ENCODE measurements around the gene ZNF521. TPM values are rescaled to one million over a fixed set of nuclear protein-coding genes. Genes with fewer than 3 reads are reported as not detected.

Gene ZNF521
- total and polyA plus RNA-seq, 2 experiments from 2014 or later, result 3.1 to 9.2 TPM

- no peak overlapping the region for H3K4me3 ChIP-seq
- no peaks in the 10 kb centered on the region for H3F3A ChIP-seq (replicated peaks; ENCODE audit: low read depth)
- H3K27ac ChIP-seq (ENCODE audit: low read depth), result no peak overlapping the region
- H3K36me3 ChIP-seq (ENCODE audit: insufficient read depth), result no peaks in the 10 kb centered on the region
- TF ChIP-seq ZNF462 (CRISPR knock-in tag; IDR thresholded peaks at IDR 0.05), result no peak
- TF ChIP-seq, protein P1, sequence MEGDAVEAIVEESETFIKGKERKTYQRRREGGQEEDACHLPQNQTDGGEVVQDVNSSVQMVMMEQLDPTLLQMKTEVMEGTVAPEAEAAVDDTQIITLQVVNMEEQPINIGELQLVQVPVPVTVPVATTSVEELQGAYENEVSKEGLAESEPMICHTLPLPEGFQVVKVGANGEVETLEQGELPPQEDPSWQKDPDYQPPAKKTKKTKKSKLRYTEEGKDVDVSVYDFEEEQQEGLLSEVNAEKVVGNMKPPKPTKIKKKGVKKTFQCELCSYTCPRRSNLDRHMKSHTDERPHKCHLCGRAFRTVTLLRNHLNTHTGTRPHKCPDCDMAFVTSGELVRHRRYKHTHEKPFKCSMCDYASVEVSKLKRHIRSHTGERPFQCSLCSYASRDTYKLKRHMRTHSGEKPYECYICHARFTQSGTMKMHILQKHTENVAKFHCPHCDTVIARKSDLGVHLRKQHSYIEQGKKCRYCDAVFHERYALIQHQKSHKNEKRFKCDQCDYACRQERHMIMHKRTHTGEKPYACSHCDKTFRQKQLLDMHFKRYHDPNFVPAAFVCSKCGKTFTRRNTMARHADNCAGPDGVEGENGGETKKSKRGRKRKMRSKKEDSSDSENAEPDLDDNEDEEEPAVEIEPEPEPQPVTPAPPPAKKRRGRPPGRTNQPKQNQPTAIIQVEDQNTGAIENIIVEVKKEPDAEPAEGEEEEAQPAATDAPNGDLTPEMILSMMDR (conservative IDR thresholded peaks at IDR 0.05; ENCODE audit: low read depth in 2 of 2), result no peak
- Mint-ChIP-seq H3K27ac (no peak overlapping the region), H3K36me3 (ENCODE audit: low read depth) (no peaks in the 10 kb centered on the region), H3K27me3 (ENCODE audit: insufficient read depth, low read depth, poor library complexity) (no peaks in the 10 kb centered on the region), H3K4me1 (peaks cover 3% of the 10 kb centered on the region; the same call in 1 of the 3 replicates), H3K4me3 (no peak overlapping the region), H3K9me3 (no peaks in the 10 kb centered on the region)
- no peak overlapping the region for H2AFZ ChIP-seq
- peaks cover 19% of the 10 kb centered on the region for H3K27me3 ChIP-seq (ENCODE audit: insufficient read depth)
- DNase-seq (ENCODE audit: low spot score), result no peak
- no peak overlapping the region for H3K4me2 ChIP-seq
- no peaks in the 10 kb centered on the region for H3K4me1 ChIP-seq (ENCODE audit: insufficient read depth)
- H4K20me1 ChIP-seq (replicated peaks; ENCODE audit: insufficient read depth), result no peaks in the 10 kb centered on the region
- ATAC-seq, result no peak
- H3K9me2 ChIP-seq (ENCODE audit: insufficient read depth), result peaks cover 4% of the 10 kb centered on the region; the same call in 1 of the 2 replicates
- no peaks in the 10 kb centered on the region for H3K79me2 ChIP-seq (replicated peaks; ENCODE audit: insufficient read depth)
These were observed 294.4 kb downstream of the ZNF521 start for GRCh38 chr18:25057491-25058050.

DNA sequence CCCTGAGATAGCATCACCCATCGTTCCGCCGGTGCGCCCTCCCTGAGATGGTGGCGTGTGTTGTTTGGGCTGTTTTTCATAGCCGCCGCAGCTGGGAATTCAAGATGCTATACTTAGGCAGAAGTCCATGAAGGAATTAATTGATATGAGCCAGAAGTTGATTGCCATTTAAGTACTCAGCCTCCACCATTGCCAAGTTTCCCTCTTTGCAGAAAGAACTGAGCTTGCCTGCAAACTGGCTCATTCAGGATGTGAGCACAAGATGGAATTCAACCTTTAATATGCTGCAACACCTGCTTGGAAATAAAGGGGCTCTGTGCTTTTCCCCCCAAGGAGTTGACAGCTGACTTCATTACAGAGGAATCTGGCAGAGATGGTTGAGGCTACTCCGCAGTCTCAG lies 295.5 kb downstream of the ZNF521 start:
- peaks cover 4% of the 10 kb centered on the region; the same call in 1 of the 2 replicates for H3K9me2 ChIP-seq (ENCODE audit: insufficient read depth)
- no peaks in the 10 kb centered on the region; the same call in 1 of the 2 replicates for H4K20me1 ChIP-seq (replicated peaks; ENCODE audit: insufficient read depth)
- no peak overlapping the region for H3K4me3 ChIP-seq
- DNase-seq (ENCODE audit: low spot score), result no peak
- no peak for ATAC-seq
- TF ChIP-seq NANOG (IDR thresholded peaks at IDR 0.05; ENCODE audit: borderline replicate concordance), result no peak
- TF ChIP-seq, protein P1 (conservative IDR thresholded peaks at IDR 0.05; ENCODE audit: low read depth in 2 of 2), result no peak
- no peak for TF ChIP-seq EZH2 (IDR thresholded peaks at IDR 0.05; ENCODE audit: low read depth, unreplicated experiment)
- TF ChIP-seq JUNB (IDR thresholded peaks at IDR 0.05; ENCODE audit: unreplicated experiment), result no peak
- TF ChIP-seq CREB1 (CRISPR knock-in tag; IDR thresholded peaks at IDR 0.05; ENCODE audit: low read depth), result no peak
- TF ChIP-seq ZNF331 (CRISPR knock-in tag; IDR thresholded peaks at IDR 0.05; ENCODE audit: low read depth), result no peak
- no peak for TF ChIP-seq EZH2phosphoT487 (IDR thresholded peaks at IDR 0.05; ENCODE audit: unreplicated experiment)
- no peak overlapping the region for H3K4me2 ChIP-seq
- Mint-ChIP-seq H3K9me3 (no peaks in the 10 kb centered on the region), H3K27me3 (ENCODE audit: insufficient read depth, low read depth, poor library complexity) (no peaks in the 10 kb centered on the region), H3K4me3 (no peak overlapping the region), H3K27ac (no peak overlapping the region), H3K36me3 (ENCODE audit: low read depth) (no peaks in the 10 kb centered on the region), H3K4me1 (peaks cover 3% of the 10 kb centered on the region; the same call in 1 of the 3 replicates)
- H3K79me2 ChIP-seq (replicated peaks; ENCODE audit: insufficient read depth), result no peaks in the 10 kb centered on the region
- no peak overlapping the region for H3K27ac ChIP-seq (ENCODE audit: low read depth)
- no peaks in the 10 kb centered on the region for H3K4me1 ChIP-seq (ENCODE audit: insufficient read depth)
- H3K36me3 ChIP-seq (ENCODE audit: insufficient read depth), result no peaks in the 10 kb centered on the region
- H2AFZ ChIP-seq, result no peak overlapping the region
- H3F3A ChIP-seq (replicated peaks; ENCODE audit: low read depth), result no peaks in the 10 kb centered on the region
- peaks cover 31% of the 10 kb centered on the region for H3K27me3 ChIP-seq (ENCODE audit: insufficient read depth)

Measured in GM23338 (cell line).